H7 (cell line): ENCODE measurements around the gene CADM2. TPM values are rescaled to one million over a fixed set of nuclear protein-coding genes. Genes with fewer than 3 reads are reported as not detected.
"Not testable (repeated sequence)": the region's sequence is repeated elsewhere in the genome, so short reads cannot be mapped to it uniquely, and the experiment has no call there.

ENCODE experiments used
- DNase-seq: peaks from one replicate; pipeline ENCODE4 v3.0.0; 2012
- H3K27me3 ChIP-seq: 2 replicates; pipeline ENCODE4 v1.6.0; 2011; ENCODE audit warnings: mild to moderate bottlenecking, low read length; ENCODE audit not compliant: control insufficient read depth, insufficient read depth
- H3K36me3 ChIP-seq: replicated peaks from 2 replicates; pipeline ENCODE4 v1.5.1; 2011; ENCODE audit warnings: low read length; ENCODE audit not compliant: control insufficient read depth, insufficient read depth
- H3K4me3 ChIP-seq: 2 replicates; pipeline ENCODE4 v1.5.1; 2011; ENCODE audit warnings: low read depth, mild to moderate bottlenecking, control low read depth, low read length, moderate library complexity; ENCODE audit not compliant: insufficient read depth
- total RNA-seq: library from RNA; depleted of rRNA; stranded (reverse); fragments of >200 nt; shearing (Covaris generic); gene quantifications from 2 replicates; pipeline ENCODE4 v1.2.3, GENCODE V29; 2014

CADM2 gene
- total RNA-seq, 1 experiment from 2014 or later: 2.7 TPM

DNA sequence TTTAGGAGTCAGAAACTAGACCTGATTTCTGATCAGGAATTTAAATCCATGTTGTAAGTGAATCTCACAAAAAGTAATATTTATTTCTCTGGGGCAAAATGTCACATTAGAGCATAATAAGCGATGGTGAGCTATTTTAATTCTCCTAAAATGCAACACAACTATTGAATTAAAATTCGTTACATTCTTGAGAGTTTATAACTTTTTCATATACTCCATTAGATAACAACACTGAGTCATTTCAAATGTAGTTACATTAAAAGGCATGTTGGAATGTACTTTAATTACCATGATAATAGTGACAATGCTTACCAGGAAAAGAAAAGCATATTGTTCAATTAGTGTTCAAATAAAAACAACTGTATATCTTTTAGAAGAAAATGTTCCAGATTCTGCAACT, 116.9 kb downstream of the CADM2 start:
- H3K4me3 ChIP-seq: no peak overlapping the region
- no peaks in the 10 kb centered on the region for H3K27me3 ChIP-seq
- no peaks in the 10 kb centered on the region for H3K36me3 ChIP-seq
- DNase-seq: no peak

DNA sequence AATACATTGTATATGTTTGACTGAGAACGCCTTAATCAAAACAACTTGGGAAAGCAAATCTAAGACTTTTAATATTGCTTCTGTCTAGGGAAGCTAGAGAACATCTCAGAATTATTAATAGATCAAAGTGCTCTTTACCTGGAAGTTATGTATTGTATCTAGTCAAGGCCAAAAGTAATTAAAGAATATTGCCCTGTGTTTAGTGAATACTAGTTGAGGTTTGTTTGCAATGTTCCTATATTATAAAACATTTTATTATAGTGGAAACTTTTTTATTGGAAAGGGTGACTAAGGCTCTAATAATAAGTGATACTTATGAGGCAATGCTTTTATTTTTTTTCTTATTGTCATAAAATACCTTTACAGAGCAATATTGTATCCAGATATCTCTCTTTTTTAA, 118.2 kb downstream of the CADM2 start:
- H3K27me3 ChIP-seq: no peaks in the 10 kb centered on the region
- DNase-seq: no peak
- no peak overlapping the region for H3K4me3 ChIP-seq
- no peaks in the 10 kb centered on the region for H3K36me3 ChIP-seq

DNA sequence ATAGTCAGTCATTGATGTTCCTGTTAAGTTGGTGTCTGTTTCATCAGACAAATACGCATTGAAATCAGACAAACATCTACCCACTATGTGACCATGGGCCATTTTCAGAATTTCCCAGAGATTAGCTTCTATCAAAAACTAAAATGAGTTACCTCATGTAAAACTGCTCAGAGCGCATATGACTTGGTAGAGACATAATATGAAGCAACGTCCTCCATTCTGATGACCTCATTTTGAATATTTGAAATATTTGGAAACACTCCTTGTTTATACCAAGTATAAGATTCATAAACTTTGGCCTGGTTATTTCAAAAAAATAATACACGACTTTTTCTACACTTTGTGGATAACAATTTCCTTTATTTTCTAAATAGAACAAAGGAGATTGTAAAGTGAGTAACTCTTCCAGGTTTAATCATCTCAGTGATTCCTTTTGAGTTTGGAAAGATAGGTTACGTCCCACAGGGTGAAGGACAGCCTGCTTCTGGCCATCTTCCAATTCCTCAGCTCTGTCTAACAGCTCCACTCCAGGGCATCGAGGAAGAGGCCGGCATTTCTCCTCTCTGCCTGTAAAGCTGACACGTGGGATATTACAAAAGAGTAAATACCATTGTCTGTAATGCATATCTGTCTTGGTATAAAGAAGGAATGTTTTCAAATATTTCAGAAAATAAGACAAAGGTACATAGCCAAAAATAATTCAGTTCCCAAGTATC, 122.6 kb downstream of the CADM2 start:
- H3K27me3 ChIP-seq: no peaks in the 10 kb centered on the region
- H3K4me3 ChIP-seq: no peak overlapping the region
- no peaks in the 10 kb centered on the region for H3K36me3 ChIP-seq
- DNase-seq: peak; percentile 2

DNA sequence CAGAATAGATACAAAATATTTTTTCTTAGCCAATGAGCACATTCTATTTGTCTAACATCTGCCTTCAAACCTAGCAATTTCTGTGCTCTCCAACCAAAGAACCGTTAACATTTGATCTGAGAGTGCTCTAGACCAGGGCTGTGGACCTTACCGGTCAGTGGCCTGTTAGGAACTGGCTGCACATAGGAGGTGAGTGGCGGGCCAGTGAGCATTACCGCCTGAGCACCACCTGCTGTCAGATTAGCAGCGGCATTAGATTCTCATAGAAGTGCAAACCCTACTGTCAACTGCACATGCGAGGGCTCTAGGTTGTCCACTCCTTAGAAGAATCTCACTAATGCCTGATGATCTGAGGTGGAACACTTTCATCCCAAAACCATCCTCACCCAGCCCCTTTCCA, 131.7 kb downstream of the CADM2 start:
- H3K4me3 ChIP-seq: no peak overlapping the region
- no peak for DNase-seq
- no peaks in the 10 kb centered on the region for H3K27me3 ChIP-seq
- no peaks in the 10 kb centered on the region for H3K36me3 ChIP-seq

DNA sequence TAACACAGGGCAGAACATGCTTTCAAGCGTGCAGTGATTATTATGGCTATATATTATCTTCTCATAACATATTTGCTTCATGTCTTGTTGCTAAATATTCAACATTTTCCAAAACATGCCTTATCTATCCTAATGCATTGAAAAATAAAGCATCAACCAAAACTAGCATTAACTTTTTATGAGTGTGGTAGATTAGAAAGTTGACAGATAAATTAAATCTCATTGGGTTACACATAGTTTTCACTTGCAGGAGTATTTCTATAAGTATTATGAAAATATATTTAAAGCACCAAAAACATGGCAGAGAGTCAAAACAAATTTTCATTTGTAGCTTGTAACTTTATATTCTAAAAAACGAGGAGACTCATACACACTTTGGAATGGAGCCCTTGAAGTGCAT, 141.5 kb downstream of the CADM2 start:
- no peaks in the 10 kb centered on the region for H3K36me3 ChIP-seq
- DNase-seq: no peak
- H3K27me3 ChIP-seq: no peaks in the 10 kb centered on the region

DNA sequence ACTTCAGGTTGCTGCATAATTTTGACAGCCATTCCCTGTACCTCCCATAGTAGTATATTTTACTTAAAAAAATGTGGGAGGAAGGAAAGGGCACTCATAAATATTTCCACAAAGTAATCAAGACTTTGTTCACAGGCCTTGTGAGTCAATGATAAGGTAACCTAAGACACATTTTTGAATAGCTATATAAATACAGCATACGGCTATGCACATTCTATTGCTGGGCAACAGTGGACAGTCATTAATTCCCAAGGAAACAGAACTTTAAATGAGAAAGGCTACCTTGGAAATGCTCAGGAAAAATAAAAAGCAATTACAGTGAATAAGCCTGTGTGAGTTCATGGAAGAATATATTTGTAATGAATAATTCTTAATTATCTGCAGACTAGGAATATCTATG, 144.0 kb downstream of the CADM2 start:
- DNase-seq: no peak
- Histone ChIP-seq H3K36me3 (no peaks in the 10 kb centered on the region), H3K27me3 (no peaks in the 10 kb centered on the region), H3K4me3 (no peak overlapping the region)

More for the DNA sequence above, 141.5 kb downstream of the CADM2 start:
- H3K4me3 ChIP-seq: no peak overlapping the region

DNA sequence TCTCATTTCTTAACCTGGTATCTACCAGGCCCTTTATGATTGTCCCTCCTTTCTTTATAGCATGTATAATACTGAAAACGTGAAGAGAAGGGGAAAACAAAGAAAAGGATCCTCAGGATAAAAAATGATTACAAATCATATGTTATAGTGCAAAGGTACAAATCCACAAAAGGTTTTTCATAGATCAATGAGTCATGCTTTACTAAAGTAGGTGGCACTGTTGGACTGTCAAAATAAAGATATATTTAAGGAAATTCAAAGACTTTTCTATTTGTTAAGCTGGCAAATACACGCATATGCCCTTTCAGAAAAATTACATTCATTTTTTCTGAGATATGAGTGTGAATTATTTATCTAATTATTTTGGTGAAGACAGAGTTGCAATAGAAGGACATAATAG, 151.6 kb downstream of the CADM2 start:
- no peak for DNase-seq
- Histone ChIP-seq H3K4me3 (no peak overlapping the region), H3K36me3 (no peaks in the 10 kb centered on the region), H3K27me3 (no peaks in the 10 kb centered on the region)

DNA sequence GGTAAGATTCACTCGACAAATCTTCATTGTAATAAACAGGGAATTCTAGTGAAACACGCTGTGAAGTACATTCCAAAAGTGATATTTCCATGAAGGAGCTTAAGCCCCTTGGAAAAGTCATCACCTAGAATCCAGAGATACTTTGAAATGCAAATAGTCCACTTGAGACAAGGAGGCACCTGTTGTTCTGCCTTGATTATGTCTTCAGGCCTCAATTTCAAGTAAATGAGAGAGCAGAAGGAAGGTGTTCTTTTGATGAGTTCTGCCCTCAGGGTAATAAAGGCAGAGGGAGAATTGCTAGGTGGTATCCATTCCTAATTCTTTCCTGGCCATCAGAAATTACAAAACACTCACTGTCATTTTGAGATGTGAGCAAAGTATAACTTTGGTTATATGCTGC, 162.1 kb downstream of the CADM2 start:
- no peaks in the 10 kb centered on the region for H3K27me3 ChIP-seq
- H3K36me3 ChIP-seq: no peaks in the 10 kb centered on the region
- no peak overlapping the region for H3K4me3 ChIP-seq
- no peak for DNase-seq

DNA sequence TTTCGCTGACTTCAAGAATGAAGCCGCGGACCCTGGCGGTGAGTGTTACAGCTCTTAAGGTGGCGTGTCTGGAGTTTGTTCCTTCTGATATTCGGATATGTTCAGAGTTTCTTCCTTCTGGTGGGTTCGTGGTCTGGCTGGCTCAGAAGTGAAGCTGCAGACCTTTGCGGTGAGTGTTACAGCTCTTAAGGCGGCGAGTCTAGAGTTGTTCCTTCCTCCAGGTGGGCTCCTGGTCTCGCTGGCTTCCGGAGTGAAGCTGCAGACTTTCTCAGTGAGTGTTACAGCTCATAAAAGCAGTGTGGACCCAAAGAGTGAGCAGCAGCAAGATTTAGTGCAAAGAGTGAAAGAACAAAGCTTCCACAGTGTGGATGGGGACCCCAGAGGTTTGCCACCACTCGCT, 174.1 kb downstream of the CADM2 start:
- not testable (repeated sequence) for H3K4me3 ChIP-seq, H3K36me3 ChIP-seq, H3K27me3 ChIP-seq, DNase-seq

DNA sequence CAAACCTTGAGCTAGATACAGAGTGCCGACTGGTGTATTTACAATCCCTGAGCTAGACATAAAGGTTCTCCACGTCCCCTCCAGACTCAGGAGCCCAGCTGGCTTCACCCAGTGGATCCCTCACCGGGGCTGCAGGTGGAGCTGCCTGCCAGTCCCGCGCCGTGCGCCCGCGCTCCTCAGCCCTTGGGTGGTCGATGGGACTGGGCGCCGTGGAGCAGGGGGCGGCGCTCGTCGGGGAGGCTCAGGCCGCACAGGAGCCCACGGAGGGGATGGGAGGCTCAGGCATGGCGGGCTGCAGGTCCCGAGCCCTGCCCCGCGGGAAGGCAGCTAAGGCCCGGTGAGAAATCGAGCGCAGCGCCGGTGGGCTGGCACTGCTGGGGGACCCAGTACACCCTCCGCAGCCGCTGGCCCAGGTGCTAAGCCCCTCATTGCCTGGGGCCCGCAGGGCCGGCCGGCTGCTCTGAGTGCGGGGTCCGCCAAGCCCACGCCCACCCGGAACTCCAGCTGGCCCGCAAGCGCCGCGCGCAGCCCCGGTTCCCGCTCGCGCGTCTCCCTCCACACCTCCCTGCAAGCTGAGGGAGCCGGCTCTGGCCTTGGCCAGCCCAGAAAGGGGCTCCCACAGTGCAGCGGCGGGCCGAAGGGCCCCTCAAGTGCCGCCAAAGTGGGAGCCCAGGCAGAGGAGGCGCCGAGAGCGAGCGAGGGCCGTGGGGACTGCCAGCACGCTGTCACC, 175.1 kb downstream of the CADM2 start:
- not testable (repeated sequence) for H3K4me3 ChIP-seq, H3K27me3 ChIP-seq, H3K36me3 ChIP-seq, DNase-seq

DNA sequence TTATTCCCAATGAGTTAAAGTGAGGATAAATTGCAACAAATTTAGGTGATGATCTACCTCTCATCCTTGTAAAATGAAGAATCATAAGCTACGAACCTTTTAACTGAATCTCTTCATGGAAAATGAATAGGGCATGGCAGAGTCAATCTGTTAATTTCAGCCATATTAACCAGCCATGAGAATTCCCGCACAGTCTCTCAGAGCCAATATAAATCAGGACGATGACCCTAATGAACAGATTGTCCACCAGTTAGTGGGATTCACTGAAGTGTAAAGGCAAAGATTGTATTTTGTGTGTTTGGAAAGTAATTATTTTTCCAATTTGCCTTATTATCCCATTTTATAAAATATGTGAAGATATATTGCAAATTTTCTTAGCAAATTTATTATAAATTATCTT, 183.8 kb downstream of the CADM2 start:
- Histone ChIP-seq H3K27me3 (no peaks in the 10 kb centered on the region), H3K36me3 (no peaks in the 10 kb centered on the region), H3K4me3 (no peak overlapping the region)
- no peak for DNase-seq

DNA sequence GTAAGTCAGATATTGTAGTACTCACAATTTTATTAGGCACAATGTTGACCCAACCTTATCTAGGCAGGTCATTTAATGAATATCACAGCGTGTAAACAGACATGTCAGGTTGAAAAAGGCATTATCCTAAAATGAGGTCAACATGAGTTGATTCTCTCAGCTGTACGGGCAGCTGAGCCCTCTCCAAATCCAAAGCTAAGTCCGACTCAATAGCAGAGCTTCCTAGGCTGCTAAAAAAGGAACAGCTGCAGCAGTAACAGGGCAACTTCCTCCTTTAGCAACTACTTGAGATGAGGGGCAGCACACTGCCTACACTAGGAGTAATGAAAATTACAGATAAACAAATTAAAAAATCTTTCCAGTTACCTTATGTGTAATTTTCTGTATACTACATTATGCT, 189.2 kb downstream of the CADM2 start:
- DNase-seq: no peak
- Histone ChIP-seq H3K36me3 (no peaks in the 10 kb centered on the region), H3K27me3 (no peaks in the 10 kb centered on the region), H3K4me3 (no peak overlapping the region)

DNA sequence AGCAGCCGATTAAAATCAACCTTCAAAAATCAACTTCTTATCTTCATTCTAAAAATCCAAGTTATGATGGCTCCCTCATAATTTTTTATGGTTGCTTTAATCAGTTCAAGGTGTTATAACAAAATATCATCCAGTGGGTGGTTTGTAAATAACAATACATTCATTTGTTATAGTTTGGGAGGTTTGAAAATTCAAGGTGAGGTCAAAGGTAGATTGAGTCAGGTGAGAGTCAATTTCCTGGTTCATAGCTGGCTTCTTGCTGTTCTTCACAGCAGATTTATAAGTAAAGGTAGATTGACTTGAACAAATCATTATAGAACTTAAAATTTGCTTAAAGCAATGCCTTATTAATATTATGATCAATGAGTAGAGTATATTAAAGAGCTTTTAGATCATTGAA, 192.8 kb downstream of the CADM2 start:
- Histone ChIP-seq H3K4me3 (no peak overlapping the region), H3K27me3 (no peaks in the 10 kb centered on the region), H3K36me3 (no peaks in the 10 kb centered on the region)
- no peak for DNase-seq

DNA sequence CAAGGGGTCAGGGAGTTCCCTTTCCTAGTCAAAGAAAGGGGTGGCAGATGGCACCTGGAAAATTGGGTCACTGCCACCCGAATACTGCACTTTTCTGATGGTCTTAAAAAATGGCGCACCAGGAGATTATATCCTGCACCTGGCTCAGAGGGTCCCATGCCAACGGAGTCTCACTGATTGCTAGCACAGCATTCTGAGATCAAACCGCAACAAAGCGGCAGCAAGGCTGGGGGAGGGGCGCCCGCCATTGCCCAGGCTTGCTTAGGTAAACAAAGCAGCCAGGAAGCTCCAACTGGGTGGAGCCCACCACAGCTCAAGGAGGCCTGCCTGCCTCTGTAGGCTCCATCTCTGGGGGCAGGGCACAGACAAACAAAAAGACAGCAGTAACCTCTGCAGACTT, 194.5 kb downstream of the CADM2 start:
- DNase-seq, H3K27me3 ChIP-seq: not testable (repeated sequence)

DNA sequence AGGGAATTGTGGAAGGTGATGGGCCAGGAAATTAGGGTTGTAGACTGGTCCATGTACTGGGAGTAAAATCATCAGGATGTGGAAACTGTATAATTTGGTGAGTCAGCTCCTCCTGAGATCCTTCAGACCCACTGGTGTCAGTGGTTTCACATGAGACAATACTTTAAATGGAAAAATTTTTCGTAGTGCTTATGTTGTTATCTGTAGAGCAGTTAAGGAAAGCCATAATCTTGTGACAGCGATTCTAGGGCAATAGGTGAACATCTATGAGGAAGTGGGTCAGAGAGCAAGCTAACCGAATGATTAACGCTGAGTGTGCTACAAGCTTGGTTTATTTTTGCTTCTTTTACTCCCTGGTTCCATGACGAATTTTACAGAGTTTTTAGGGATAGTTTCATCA, 200.6 kb downstream of the CADM2 start:
- no peaks in the 10 kb centered on the region for H3K36me3 ChIP-seq
- H3K4me3 ChIP-seq: no peak overlapping the region
- DNase-seq: no peak
- H3K27me3 ChIP-seq: no peaks in the 10 kb centered on the region

More for the DNA sequence above, 194.5 kb downstream of the CADM2 start:
- not testable (repeated sequence) for H3K4me3 ChIP-seq, H3K36me3 ChIP-seq
